Loucy (cell line): Measurements from ENCODE around the gene REPS2.

Source experiments
- EZH2phosphoT487 ChIP-seq: fragments of 200-600 bp; IDR thresholded peaks from 2 replicates; pipeline ENCODE4 v1.6.1; 2018; ENCODE audit warnings: antibody characterized with exemption, mild to moderate bottlenecking, moderate library complexity, borderline replicate concordance
- TF ChIP-seq, protein P1 (sequence below): fragments of 200-600 bp; sonication (generic); conservative IDR thresholded peaks from 2 replicates; pipeline ENCODE4 v1.5.1; 2014; ENCODE audit warnings: mild to moderate bottlenecking, antibody characterized with exemption, low read length

DNA sequence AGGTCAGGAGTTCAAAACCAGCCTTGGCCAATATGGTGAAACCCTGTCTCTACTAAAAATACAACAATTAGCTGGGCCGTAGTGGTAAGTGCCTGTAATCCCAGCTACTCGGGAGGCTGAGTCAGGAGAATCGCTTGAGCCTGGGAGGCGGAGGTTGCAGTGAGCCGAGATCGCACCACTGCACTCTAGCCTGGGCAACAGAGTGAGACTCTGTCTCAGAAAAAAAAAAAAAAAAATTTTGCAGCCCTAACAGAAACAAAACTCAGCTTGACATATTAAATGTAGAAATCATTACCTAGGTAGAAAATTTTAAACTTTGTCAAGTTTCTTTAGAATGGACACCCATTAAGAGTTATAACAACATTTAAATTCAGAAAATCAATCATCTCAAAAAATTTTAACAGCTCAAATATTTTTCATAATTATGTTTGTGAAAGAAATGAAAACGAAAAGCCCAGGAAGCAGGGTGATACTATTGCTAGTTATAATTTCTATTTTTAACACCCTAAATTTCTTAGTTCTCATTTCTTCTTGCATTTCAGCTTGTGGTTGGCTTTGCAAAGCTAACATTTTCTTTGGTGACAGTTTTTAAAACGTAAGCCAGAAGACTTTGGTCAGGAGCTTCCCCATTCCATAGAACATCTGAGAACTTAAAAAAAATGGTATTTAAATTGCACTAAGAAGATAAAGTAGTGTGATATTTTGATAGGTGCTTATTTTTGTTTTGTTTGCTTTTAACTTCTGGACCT, 43.0 kb upstream of the REPS2 start:
- TF ChIP-seq, protein P1, sequence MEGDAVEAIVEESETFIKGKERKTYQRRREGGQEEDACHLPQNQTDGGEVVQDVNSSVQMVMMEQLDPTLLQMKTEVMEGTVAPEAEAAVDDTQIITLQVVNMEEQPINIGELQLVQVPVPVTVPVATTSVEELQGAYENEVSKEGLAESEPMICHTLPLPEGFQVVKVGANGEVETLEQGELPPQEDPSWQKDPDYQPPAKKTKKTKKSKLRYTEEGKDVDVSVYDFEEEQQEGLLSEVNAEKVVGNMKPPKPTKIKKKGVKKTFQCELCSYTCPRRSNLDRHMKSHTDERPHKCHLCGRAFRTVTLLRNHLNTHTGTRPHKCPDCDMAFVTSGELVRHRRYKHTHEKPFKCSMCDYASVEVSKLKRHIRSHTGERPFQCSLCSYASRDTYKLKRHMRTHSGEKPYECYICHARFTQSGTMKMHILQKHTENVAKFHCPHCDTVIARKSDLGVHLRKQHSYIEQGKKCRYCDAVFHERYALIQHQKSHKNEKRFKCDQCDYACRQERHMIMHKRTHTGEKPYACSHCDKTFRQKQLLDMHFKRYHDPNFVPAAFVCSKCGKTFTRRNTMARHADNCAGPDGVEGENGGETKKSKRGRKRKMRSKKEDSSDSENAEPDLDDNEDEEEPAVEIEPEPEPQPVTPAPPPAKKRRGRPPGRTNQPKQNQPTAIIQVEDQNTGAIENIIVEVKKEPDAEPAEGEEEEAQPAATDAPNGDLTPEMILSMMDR = no peak
- TF ChIP-seq EZH2phosphoT487 = no peak
